Ovary (tissue), 9 donors: Measurements from ENCODE around the gene LDB2. TPM values are rescaled to one million over a fixed set of nuclear protein-coding genes. Genes with fewer than 3 reads are reported as not detected.

ENCODE experiments used
- DNase-seq, 5 donors: peaks; one replicate each; pipeline ENCODE4 v3.0.0-alpha.2; 2019 to 2020
- H3K27ac ChIP-seq, 2 donors: fragments of 200-600 bp; one replicate each; pipeline versions ENCODE4 v1.5.1 to v1.8.0; 2019 to 2022
- H3K27me3 ChIP-seq: fragments of 200-600 bp; one replicate; pipeline ENCODE4 v1.8.0; 2022
- H3K36me3 ChIP-seq: fragments of 200-600 bp; sonication (generic); one replicate; pipeline ENCODE4 v1.5.1; 2019
- H3K4me1 ChIP-seq: one replicate; pipeline ENCODE4 v1.8.1; 2013; ENCODE audit warnings: mild to moderate bottlenecking, moderate library complexity; ENCODE audit not compliant: insufficient read depth
- H3K4me3 ChIP-seq: fragments of 200-600 bp; sonication (generic); one replicate; pipeline ENCODE4 v1.5.1; 2017
- H3K9me3 ChIP-seq, 2 donors: fragments of 200-600 bp in 1 of 2; sonication (generic) in 1 of 2; one replicate each; pipeline versions ENCODE4 v1.5.1 to v1.8.1; 2013 to 2019; ENCODE audit warnings: mild to moderate bottlenecking in 1 of 2, moderate library complexity in 1 of 2
- EP300 ChIP-seq: sonication (generic); formaldehyde crosslinking; IDR thresholded peaks from one replicate; pipeline ENCODE4 v1.6.1; 2017; ENCODE audit warnings: antibody characterized with exemption
- POLR2A ChIP-seq: fragments of 450-650 bp; IDR thresholded peaks from one replicate; pipeline ENCODE4 v1.6.1; 2017; ENCODE audit warnings: antibody characterized with exemption, mild to moderate bottlenecking, moderate library complexity
- WGBS, 3 donors: extraction: QIAGEN DNeasy Blood & Tissue Kit in 1 of 3; methylation state at CpG; one replicate each; pipeline versions ENCODE4 v1.1.5 to v1.1.7; 2013 to 2017; 5-methylcytosine and 5-hydroxymethylcytosine counted together
- intact Hi-C, 4 donors: fragments of 100-400 bp; cut with DNase I; formaldehyde crosslinking; loops; one replicate each; pipeline versions ENCODE4 v1.11.0 to v1.15.1; 2022 to 2023
- polyA plus RNA-seq, 2 donors: library from polyadenylated mRNA; stranded (reverse); fragments of 200-250 nt in 1 of 2; fragments of 350-450 nt in 1 of 2; fragmentation: Illumina TruSeq in 1 of 2; extraction: RNeasy Lipid Tissue Mini Kit (QIAGEN cat#74804) in 1 of 2; gene quantifications; one replicate each; pipeline ENCODE4 v1.2.3, GENCODE V29; 2013 to 2014
- total RNA-seq, 7 donors: library from RNA; depleted of rRNA in 2 of 7; stranded (reverse); fragments of >200 nt in 2 of 7; fragmentation: NEBNext Ultra II Directional in 3 of 7; extraction: Animal tissue kit (Norgen Biotek cat#: 25700) in 3 of 7; gene quantifications; one replicate each; pipeline versions ENCODE4 v1.1.0 to v1.2.4, GENCODE V29; 2016 to 2023
- TF ChIP-seq, protein P1 (sequence below), 3 donors: fragments of 450-650 bp in 2 of 3; fragments of 200-600 bp in 1 of 3; IDR thresholded peaks; one replicate each; pipeline versions ENCODE4 v1.5.1 to v1.8.0; 2016 to 2022; ENCODE audit warnings: antibody characterized with exemption in 3 of 3, mild to moderate bottlenecking in 1 of 3
- donor health status: DM: no; HTN: no; CAD: no; lungs with moderate emphysema.
- donor health status: DM: no; HTN: no; CAD: no.
- donor health status: Bipolar disorder and iron deficiency.
- donor health status: DM: yes; HTN: yes; CAD: no.
- donor health status: DM: no; HTN: no; CAD: no.
- donor health status: DM: yes; HTN: yes; CAD: no.

LDB2 gene
- total and polyA plus RNA-seq, 9 donors, result 17.0 to 89.1 (median 27.4) TPM

DNA sequence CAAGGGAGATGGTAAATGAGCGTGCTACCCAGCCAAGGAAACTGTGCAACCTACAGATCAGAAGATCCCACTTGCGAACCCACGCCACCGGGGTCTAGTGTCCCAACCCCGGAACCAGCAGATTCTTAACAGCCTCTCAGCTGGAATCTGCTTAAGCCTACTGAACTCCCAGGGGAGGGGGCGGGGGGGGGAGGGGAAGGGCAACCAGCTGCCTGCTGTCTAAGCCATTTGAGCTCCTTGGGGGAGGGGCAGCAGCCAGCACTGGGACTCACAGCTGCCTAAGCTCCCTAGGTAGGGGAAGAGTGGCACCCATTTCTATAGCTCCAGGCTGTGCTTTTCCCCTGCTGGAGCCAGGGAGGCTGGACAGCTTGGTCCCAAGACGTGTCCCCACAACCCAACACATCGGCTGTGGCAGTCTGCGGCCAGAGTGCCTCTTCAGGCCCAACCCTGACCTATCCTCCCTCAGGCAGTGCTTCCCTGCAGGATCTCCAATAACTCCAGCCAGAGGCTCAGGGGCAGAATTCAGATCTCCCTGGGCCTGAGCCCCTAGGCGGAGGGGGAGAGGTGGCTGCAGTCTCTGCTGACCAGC is 289.2 kb downstream of the LDB2 start:
- DNase-seq, result no peak
- Histone ChIP-seq H3K36me3 (no peaks in the 10 kb centered on the region), H3K4me1 (peaks cover 8% of the 10 kb centered on the region), H3K9me3 (peaks cover 0 to 3% of the 10 kb centered on the region in 2 donors), H3K27me3 (no peaks in the 10 kb centered on the region), H3K27ac (no peak overlapping the region), H3K4me3 (no peak overlapping the region)
- no peak for TF ChIP-seq POLR2A
- TF ChIP-seq EP300, result no peak
- TF ChIP-seq, protein P1, sequence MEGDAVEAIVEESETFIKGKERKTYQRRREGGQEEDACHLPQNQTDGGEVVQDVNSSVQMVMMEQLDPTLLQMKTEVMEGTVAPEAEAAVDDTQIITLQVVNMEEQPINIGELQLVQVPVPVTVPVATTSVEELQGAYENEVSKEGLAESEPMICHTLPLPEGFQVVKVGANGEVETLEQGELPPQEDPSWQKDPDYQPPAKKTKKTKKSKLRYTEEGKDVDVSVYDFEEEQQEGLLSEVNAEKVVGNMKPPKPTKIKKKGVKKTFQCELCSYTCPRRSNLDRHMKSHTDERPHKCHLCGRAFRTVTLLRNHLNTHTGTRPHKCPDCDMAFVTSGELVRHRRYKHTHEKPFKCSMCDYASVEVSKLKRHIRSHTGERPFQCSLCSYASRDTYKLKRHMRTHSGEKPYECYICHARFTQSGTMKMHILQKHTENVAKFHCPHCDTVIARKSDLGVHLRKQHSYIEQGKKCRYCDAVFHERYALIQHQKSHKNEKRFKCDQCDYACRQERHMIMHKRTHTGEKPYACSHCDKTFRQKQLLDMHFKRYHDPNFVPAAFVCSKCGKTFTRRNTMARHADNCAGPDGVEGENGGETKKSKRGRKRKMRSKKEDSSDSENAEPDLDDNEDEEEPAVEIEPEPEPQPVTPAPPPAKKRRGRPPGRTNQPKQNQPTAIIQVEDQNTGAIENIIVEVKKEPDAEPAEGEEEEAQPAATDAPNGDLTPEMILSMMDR (IDR thresholded peaks at IDR 0.05), result no peak
- 91 to 97% (median 96%) methylated on average over 9 to 10 of the region's 10 CpGs for WGBS, 3 donors
- intact Hi-C loops, result no loop called here

DNA sequence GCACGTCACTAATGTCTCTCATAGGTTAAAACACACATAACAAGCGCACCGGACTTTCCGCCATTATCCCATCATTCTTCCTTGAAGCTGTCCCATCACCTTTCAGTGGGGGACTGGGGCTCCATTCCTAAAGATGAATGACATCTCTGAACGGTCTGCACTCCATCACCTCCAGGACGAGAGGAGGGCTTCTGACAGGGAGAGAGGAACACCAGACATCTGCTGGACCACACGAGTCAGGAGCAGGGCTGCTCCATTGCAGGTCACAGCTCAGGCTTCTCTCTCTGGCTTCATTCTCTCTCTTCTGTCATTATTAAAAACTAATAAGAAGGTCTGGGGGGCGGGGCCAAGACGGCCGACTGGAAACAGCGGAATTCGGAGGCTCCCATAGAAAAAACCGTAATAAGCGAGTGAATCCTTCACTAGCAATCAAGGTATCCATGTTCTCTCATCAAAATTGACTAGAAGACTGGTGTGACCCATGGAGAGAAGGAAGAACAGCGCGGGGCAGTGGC is 289.8 kb downstream of the LDB2 start:
- TF ChIP-seq POLR2A (no peak), EP300 (no peak)
- TF ChIP-seq, protein P1 (IDR thresholded peaks at IDR 0.05), result no peak
- WGBS, 3 donors, result 88 to 91% (median 91%) methylated on average over 16 of the region's 16 CpGs
- peaks cover 8% of the 10 kb centered on the region for H3K4me1 ChIP-seq
- H3K36me3 ChIP-seq, result no peaks in the 10 kb centered on the region
- intact Hi-C loops, result no loop called here
- H3K27ac ChIP-seq, result no peak overlapping the region
- H3K27me3 ChIP-seq, result no peaks in the 10 kb centered on the region
- DNase-seq, result no peak
- H3K4me3 ChIP-seq, result no peak overlapping the region
- H3K9me3 ChIP-seq, result peaks cover 0 to 3% of the 10 kb centered on the region in 2 donors

DNA sequence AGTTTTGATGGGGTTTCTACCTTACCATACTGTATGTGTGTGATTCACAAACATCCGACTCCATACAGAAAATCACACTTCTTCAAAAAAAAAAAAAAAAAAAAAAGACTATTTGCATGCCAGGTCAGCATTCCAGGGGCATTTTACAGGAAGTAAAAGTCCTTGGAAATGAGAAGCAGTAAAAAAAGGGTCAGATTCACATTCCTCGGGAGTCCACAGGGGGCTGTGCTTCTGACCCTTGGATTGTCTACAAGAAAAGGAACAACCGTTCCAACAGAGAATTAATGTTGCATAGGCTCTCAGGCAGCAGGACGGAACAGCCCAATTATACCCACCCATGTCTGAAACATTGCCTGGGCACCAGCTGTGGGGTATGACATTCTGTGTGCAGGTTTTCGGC is 290.3 kb downstream of the LDB2 start:
- peaks cover 8% of the 10 kb centered on the region for H3K4me1 ChIP-seq
- no peaks in the 10 kb centered on the region for H3K36me3 ChIP-seq
- no peak for TF ChIP-seq POLR2A
- TF ChIP-seq, protein P1 (IDR thresholded peaks at IDR 0.05), result no peak
- no peak for TF ChIP-seq EP300
- H3K27me3 ChIP-seq, result no peaks in the 10 kb centered on the region
- H3K9me3 ChIP-seq, result peaks cover 0 to 3% of the 10 kb centered on the region in 2 donors
- no peak overlapping the region for H3K27ac ChIP-seq
- WGBS, 3 donors, result 16 to 24% (median 24%) methylated on average over 5 of the region's 5 CpGs
- no peak for DNase-seq
- no peak overlapping the region for H3K4me3 ChIP-seq
- intact Hi-C loops, result no loop called here

DNA sequence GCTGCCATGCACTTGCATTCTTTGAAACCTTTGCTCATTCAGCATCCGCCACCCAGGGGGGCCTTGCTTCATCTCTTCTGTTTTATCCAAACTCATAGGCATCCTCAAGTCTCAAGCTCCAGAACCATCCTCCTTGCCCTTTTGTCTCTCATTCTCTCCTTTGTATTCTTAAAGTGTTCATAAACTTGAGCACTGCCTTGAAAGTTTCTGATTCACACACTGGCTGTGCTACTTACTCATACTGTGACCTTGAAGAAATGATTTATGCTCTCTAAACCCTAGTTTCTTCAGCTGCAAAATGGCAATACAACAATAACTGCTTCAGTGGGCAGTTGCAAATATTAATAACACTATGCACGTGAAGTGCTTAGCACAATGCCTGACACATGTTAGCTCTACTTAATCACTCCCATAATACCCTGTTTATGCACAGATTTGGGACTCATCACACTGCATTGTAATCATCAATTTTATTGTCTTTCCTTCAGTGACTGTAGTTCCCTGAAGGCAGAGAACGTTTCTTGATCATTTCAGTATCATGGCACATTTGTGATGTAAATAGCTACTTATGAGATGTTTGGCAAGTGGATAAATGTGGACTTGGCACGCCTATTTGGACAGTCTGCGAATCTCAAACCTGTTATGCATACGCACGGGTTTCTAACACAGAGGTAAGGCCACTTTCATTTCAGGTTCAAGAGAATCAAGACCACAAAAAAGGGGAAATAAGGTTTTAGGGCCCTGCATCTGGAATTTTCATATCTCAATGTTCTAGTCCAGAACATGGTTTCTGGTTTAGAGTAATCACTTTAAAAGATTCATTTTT is 291.0 kb downstream of the LDB2 start:
- H3K4me1 ChIP-seq, result peaks cover 8% of the 10 kb centered on the region
- H3K27ac ChIP-seq, result no peak overlapping the region
- H3K4me3 ChIP-seq, result no peak overlapping the region
- H3K9me3 ChIP-seq, result peaks cover 0 to 3% of the 10 kb centered on the region in 2 donors
- intact Hi-C loops, result no loop called here
- TF ChIP-seq, protein P1 (IDR thresholded peaks at IDR 0.05), result no peak
- TF ChIP-seq POLR2A, result no peak
- no peak for TF ChIP-seq EP300
- no peaks in the 10 kb centered on the region for H3K36me3 ChIP-seq
- 48 to 60% (median 56%) methylated on average over 7 of the region's 7 CpGs for WGBS, 3 donors
- no peaks in the 10 kb centered on the region for H3K27me3 ChIP-seq
- no peak for DNase-seq
